Keratinocyte (primary cell): Measurements from ENCODE around the gene ADCY10. TPM values are rescaled to one million over a fixed set of nuclear protein-coding genes. Genes with fewer than 3 reads are reported as not detected.

Experiments
- DNase-seq: peaks from one replicate; pipeline ENCODE4 v3.0.0-alpha.2; 2011; ENCODE audit warnings: low read depth, missing footprints, low spot score
- FAIRE-seq: peaks from 2 replicates; lab custom pipeline; 2011; peaks lifted over from hg19 to GRCh38; lab: Jason Lieb, UNC
- H2AFZ ChIP-seq: 2 replicates; pipeline ENCODE4 v1.6.0; 2012; ENCODE audit warnings: low read length, control low read depth, inconsistent platforms; ENCODE audit not compliant: control insufficient read depth
- H3K27ac ChIP-seq: 2 replicates; pipeline ENCODE4 v1.5.1; 2011; ENCODE audit warnings: low read length; ENCODE audit not compliant: control insufficient read depth, insufficient read depth
- H3K27me3 ChIP-seq: 3 replicates; pipeline ENCODE4 v1.6.0; 2011; ENCODE audit warnings: low read length; ENCODE audit not compliant: control insufficient read depth, insufficient read depth; ENCODE audit errors: extremely low read depth
- H3K36me3 ChIP-seq, 2 experiments: 2 replicates in 1 of 2; 3 replicates in 1 of 2; pipeline ENCODE4 v1.5.1; 2011; ENCODE audit warnings: low read length in 2 of 2, mild to moderate bottlenecking in 1 of 2; ENCODE audit not compliant: control insufficient read depth in 2 of 2, insufficient read depth in 2 of 2; ENCODE audit errors: extremely low read depth in 1 of 2
- H3K4me1 ChIP-seq: 3 replicates; pipeline ENCODE4 v1.5.1; 2011; ENCODE audit warnings: low read length; ENCODE audit not compliant: control insufficient read depth, insufficient read depth; ENCODE audit errors: extremely low read depth
- H3K4me2 ChIP-seq: 3 replicates; pipeline ENCODE4 v1.6.0; 2011; ENCODE audit warnings: low read depth, low read length; ENCODE audit not compliant: control insufficient read depth, insufficient read depth; ENCODE audit errors: extremely low read depth
- H3K4me3 ChIP-seq, 3 experiments: fragments of 200-600 bp in 1 of 3; sonication (generic) in 1 of 3; 2 replicates in 2 of 3; 3 replicates in 1 of 3; pipeline ENCODE4 v1.5.1; 2011 to 2016; ENCODE audit warnings: low read length in 3 of 3, mild to moderate bottlenecking in 3 of 3, control low read depth in 2 of 3, inconsistent platforms in 1 of 3, low read depth in 1 of 3, mixed read lengths in 1 of 3, mixed run types in 1 of 3, moderate library complexity in 1 of 3; ENCODE audit not compliant: control insufficient read depth in 2 of 3, insufficient read depth in 2 of 3; ENCODE audit errors: extremely low read depth in 1 of 3
- H3K79me2 ChIP-seq: 2 replicates; pipeline ENCODE4 v1.6.0; 2012; ENCODE audit warnings: low read length; ENCODE audit not compliant: control insufficient read depth, insufficient read depth
- H3K9ac ChIP-seq: 3 replicates; pipeline ENCODE4 v1.6.0; 2011; ENCODE audit warnings: low read length; ENCODE audit not compliant: control insufficient read depth, insufficient read depth; ENCODE audit errors: extremely low read depth
- H3K9me1 ChIP-seq: 3 replicates; pipeline ENCODE4 v1.6.0; 2011; ENCODE audit warnings: low read length; ENCODE audit not compliant: control insufficient read depth, insufficient read depth; ENCODE audit errors: extremely low read depth
- H3K9me3 ChIP-seq: 2 replicates; pipeline ENCODE4 v1.5.1; 2012; ENCODE audit warnings: low read depth, low read length; ENCODE audit not compliant: control insufficient read depth
- H4K20me1 ChIP-seq: 3 replicates; pipeline ENCODE4 v1.6.0; 2011; ENCODE audit warnings: low read length; ENCODE audit not compliant: control insufficient read depth, insufficient read depth; ENCODE audit errors: extremely low read depth
- CTCF ChIP-seq, 3 experiments: IDR thresholded peaks in 1 of 3; conservative IDR thresholded peaks in 1 of 3; optimal IDR thresholded peaks in 1 of 3; 2 replicates in 2 of 3; 3 replicates in 1 of 3; pipeline versions ENCODE3 to v1.5.1; 2011; ENCODE audit warnings: low read length in 3 of 3, mild to moderate bottlenecking in 3 of 3, moderate library complexity in 2 of 3, control low read depth in 1 of 3, inconsistent platforms in 1 of 3; ENCODE audit not compliant: insufficient read depth in 2 of 3; ENCODE audit errors: extremely low read depth in 1 of 3
- EZH2 ChIP-seq: IDR thresholded peaks from one replicate; pipeline ENCODE4 v1.6.1; 2012; ENCODE audit warnings: inconsistent platforms, mild to moderate bottlenecking, low read length, moderate library complexity
- dilution Hi-C: fragments of 300-500 bp; cut with MboI; formaldehyde crosslinking; loops from one replicate; pipeline ENCODE4 v1.7.0; 2020; ENCODE audit warnings: low sequenced_read_pairs; ENCODE audit not compliant: extremely low pct_ligation_motif_present
- polyA plus RNA-seq, 5 experiments: library from polyadenylated mRNA; depleted of rRNA in 3 of 5; stranded (reverse) in 3 of 5; stranded (forward) in 1 of 5; unstranded in 1 of 5; fragments of >200 nt; gene quantifications; 1 replicate in 1 of 5; 2 replicates in 3 of 5; 3 replicates in 1 of 5; pipeline versions ENCODE4 v1.2.1 to v1.2.3, GENCODE V29; 2011 to 2012; ENCODE audit warnings: missing spikeins in 2 of 5, low read depth in 1 of 5, low replicate concordance in 1 of 5

ADCY10 gene
- polyA plus RNA-seq, 1 donor (not counting 4 experiments of a cell fraction or from before 2014, with no cell fraction given) = 0.04 TPM

GRCh38 chr1:167905671-167906070, 8.3 kb downstream of the ADCY10 start:
- Histone ChIP-seq H3K36me3 (no peaks in the 10 kb centered on the region), H3K9ac (no peak overlapping the region), H3K4me3 (no peak overlapping the region), H3K4me2 (no peak overlapping the region), H3K27ac (no peak overlapping the region), H3K9me1 (no peaks in the 10 kb centered on the region), H3K4me1 (peaks cover 2% of the 10 kb centered on the region), H3K27me3 (no peaks in the 10 kb centered on the region), H3K9me3 (peaks cover 2% of the 10 kb centered on the region), H3K79me2 (no peaks in the 10 kb centered on the region), H2AFZ (no peak overlapping the region), H4K20me1 (no peaks in the 10 kb centered on the region)
- DNase-seq (no peak), FAIRE-seq (no peak)
- dilution Hi-C loops = no loop called here
- TF ChIP-seq EZH2 (no peak), CTCF (optimal IDR thresholded peaks at IDR 0.05 in 1 of 3, IDR thresholded peaks at IDR 0.05 in 1 of 3, conservative IDR thresholded peaks at IDR 0.05 in 1 of 3; ENCODE audit: extremely low read depth in 1 of 3, insufficient read depth in 2 of 3, low read length in 3 of 3) (no peak)

GRCh38 chr1:167905182-167905581, 8.8 kb downstream of the ADCY10 start:
- Histone ChIP-seq H3K9me1 (no peaks in the 10 kb centered on the region), H2AFZ (no peak overlapping the region), H3K36me3 (no peaks in the 10 kb centered on the region), H3K27ac (no peak overlapping the region), H3K79me2 (no peaks in the 10 kb centered on the region), H3K4me1 (no peaks in the 10 kb centered on the region), H3K4me3 (no peak overlapping the region), H3K9me3 (peaks cover 2% of the 10 kb centered on the region), H4K20me1 (no peaks in the 10 kb centered on the region), H3K4me2 (no peak overlapping the region), H3K27me3 (no peaks in the 10 kb centered on the region), H3K9ac (no peak overlapping the region)
- dilution Hi-C loops = no loop called here
- FAIRE-seq (no peak), DNase-seq (no peak)
- no peak for TF ChIP-seq CTCF (optimal IDR thresholded peaks at IDR 0.05 in 1 of 3, IDR thresholded peaks at IDR 0.05 in 1 of 3, conservative IDR thresholded peaks at IDR 0.05 in 1 of 3; ENCODE audit: extremely low read depth in 1 of 3, insufficient read depth in 2 of 3, low read length in 3 of 3)
- no peak for TF ChIP-seq EZH2
